H1 (cell line): ENCODE data around the gene ORC5. TPM values are rescaled to one million over a fixed set of nuclear protein-coding genes. Genes with fewer than 3 reads are reported as not detected.

Source experiments
- CTCF ChIA-PET: fragments of 300-600 bp; sonication (Branson Sonifier 250); formaldehyde crosslinking; loops from one replicate; lab custom pipeline; 2021; ENCODE audit not compliant: partially characterized antibody; lab: Charles Lee
- POLR2A ChIA-PET: fragments of 300-600 bp; sonication (Branson Sonifier 250); formaldehyde crosslinking; loops from one replicate; lab custom pipeline; 2021; ENCODE audit warnings: inconsistent platforms; ENCODE audit not compliant: partially characterized antibody; lab: Charles Lee
- DNase-seq, 2 experiments: peaks; one replicate each; pipeline versions ENCODE4 v3.0.0 to v3.0.0-alpha.2; 2010 to 2022; ENCODE audit warnings: low spot score in 2 of 2, low read depth in 1 of 2, mixed read lengths in 1 of 2
- FAIRE-seq: peaks from 2 replicates; lab custom pipeline; 2011; peaks lifted over from hg19 to GRCh38; lab: Jason Lieb, UNC
- H2AFZ ChIP-seq: 2 replicates; pipeline ENCODE4 v1.8.1; 2012; ENCODE audit warnings: low read length, inconsistent platforms
- H2AK5ac ChIP-seq: 2 replicates; pipeline ENCODE4 v1.6.1; 2013; ENCODE audit warnings: low read depth, low read length
- H2BK120ac ChIP-seq: replicated peaks from 2 replicates; pipeline ENCODE3; 2013; ENCODE audit warnings: low read depth, low read length, inconsistent platforms
- H2BK12ac ChIP-seq: 2 replicates; pipeline ENCODE4 v1.6.1; 2013; ENCODE audit warnings: low read depth, low read length
- H2BK15ac ChIP-seq: 2 replicates; pipeline ENCODE4 v1.6.1; 2013; ENCODE audit warnings: low read length
- H2BK20ac ChIP-seq: 2 replicates; pipeline ENCODE4 v1.6.1; 2013; ENCODE audit warnings: low read length
- H2BK5ac ChIP-seq: 2 replicates; pipeline ENCODE4 v1.6.1; 2013; ENCODE audit warnings: low read depth, low read length
- H3K14ac ChIP-seq: 2 replicates; pipeline ENCODE4 v1.6.1; 2013; ENCODE audit warnings: inconsistent platforms; ENCODE audit not compliant: insufficient read length
- H3K18ac ChIP-seq: 2 replicates; pipeline ENCODE4 v1.6.1; 2013; ENCODE audit warnings: low read length; ENCODE audit errors: extremely low read depth
- H3K23ac ChIP-seq: 2 replicates; pipeline ENCODE4 v1.6.1; 2013; ENCODE audit warnings: inconsistent platforms; ENCODE audit not compliant: insufficient read length
- H3K23me2 ChIP-seq: 2 replicates; pipeline ENCODE4 v1.6.1; 2013; ENCODE audit warnings: low read depth, low read length
- H3K27ac ChIP-seq: 2 replicates; pipeline ENCODE4 v1.6.1; 2011; ENCODE audit warnings: low read depth, low read length, inconsistent platforms
- H3K27me3 ChIP-seq, 4 experiments: replicated peaks in 1 of 4; 1 replicate in 1 of 4; 2 replicates in 3 of 4; pipeline versions ENCODE4 v1.6.1 to v1.8.1; 2011 to 2013; ENCODE audit warnings: low read length in 3 of 4, mild to moderate bottlenecking in 3 of 4, inconsistent platforms in 2 of 4, mixed read lengths in 2 of 4, moderate library complexity in 1 of 4; ENCODE audit not compliant: control insufficient read depth in 3 of 4, insufficient read depth in 3 of 4; ENCODE audit errors: extremely low read depth in 1 of 4
- H3K36me3 ChIP-seq, 4 experiments: 2 replicates each; pipeline versions ENCODE4 v1.6.1 to v1.8.1; 2011 to 2013; ENCODE audit warnings: mild to moderate bottlenecking in 4 of 4, low read length in 3 of 4, moderate library complexity in 2 of 4, control low read depth in 1 of 4, inconsistent platforms in 1 of 4; ENCODE audit not compliant: insufficient read depth in 4 of 4, control insufficient read depth in 2 of 4
- H3K4ac ChIP-seq: replicated peaks from 2 replicates; pipeline ENCODE3; 2013; ENCODE audit warnings: low read length, low read depth, mixed read lengths, inconsistent platforms; ENCODE audit not compliant: insufficient read length
- H3K4me1 ChIP-seq, 4 experiments: replicated peaks in 1 of 4; 1 replicate in 1 of 4; 2 replicates in 3 of 4; pipeline versions ENCODE4 v1.6.1 to v1.8.1; 2011 to 2013; ENCODE audit warnings: low read length in 3 of 4, inconsistent platforms in 2 of 4, mixed read lengths in 1 of 4; ENCODE audit not compliant: insufficient read depth in 4 of 4, control insufficient read depth in 3 of 4
- H3K4me2 ChIP-seq, 2 experiments: 2 replicates each; pipeline versions ENCODE4 v1.6.1 to v1.8.1; 2011 to 2013; ENCODE audit warnings: low read depth in 2 of 2, low read length in 2 of 2, control low read depth in 1 of 2, inconsistent platforms in 1 of 2, mild to moderate bottlenecking in 1 of 2; ENCODE audit not compliant: insufficient read depth in 1 of 2
- H3K4me3 ChIP-seq, 4 experiments: fragments of 200-600, 300-600 bp in 1 of 4; sonication (generic), shearing (Covaris generic), sonication (Bioruptor Twin) in 1 of 4; 2 replicates each; pipeline versions ENCODE4 v1.5.1 to v1.8.1; 2011 to 2016; ENCODE audit warnings: low read length in 4 of 4, low read depth in 3 of 4, control low read depth in 2 of 4, inconsistent platforms in 2 of 4, mild to moderate bottlenecking in 2 of 4, mixed read lengths in 1 of 4, moderate library complexity in 1 of 4; ENCODE audit not compliant: insufficient read depth in 2 of 4; ENCODE audit errors: extremely low read depth in 1 of 4
- H3K56ac ChIP-seq: replicated peaks from 2 replicates; pipeline ENCODE3; 2013; ENCODE audit warnings: low read depth, mild to moderate bottlenecking, mixed read lengths, low read length, inconsistent platforms; ENCODE audit not compliant: insufficient read length
- H3K79me1 ChIP-seq: 2 replicates; pipeline ENCODE4 v1.6.1; 2013; ENCODE audit warnings: low read depth, low read length, control low read depth
- H3K79me2 ChIP-seq, 2 experiments: 2 replicates each; pipeline versions ENCODE4 v1.6.1 to v1.8.1; 2012 to 2013; ENCODE audit warnings: low read length in 2 of 2, mild to moderate bottlenecking in 2 of 2, inconsistent platforms in 1 of 2; ENCODE audit not compliant: insufficient read depth in 2 of 2, control insufficient read depth in 1 of 2
- H3K9ac ChIP-seq, 4 experiments: replicated peaks in 1 of 4; 1 replicate in 1 of 4; 2 replicates in 3 of 4; pipeline versions ENCODE4 v1.6.1 to v1.8.1; 2011 to 2013; ENCODE audit warnings: low read depth in 3 of 4, low read length in 3 of 4, control low read depth in 2 of 4, mild to moderate bottlenecking in 2 of 4, moderate library complexity in 2 of 4, inconsistent platforms in 1 of 4; ENCODE audit errors: extremely low read depth in 1 of 4
- H3K9me3 ChIP-seq, 2 experiments: 2 replicates each; pipeline versions ENCODE4 v1.6.1 to v1.8.1; 2012 to 2013; ENCODE audit warnings: mild to moderate bottlenecking in 2 of 2, moderate library complexity in 2 of 2, control low read depth in 1 of 2, inconsistent platforms in 1 of 2, low read depth in 1 of 2, low read length in 1 of 2, mixed read lengths in 1 of 2; ENCODE audit not compliant: insufficient read depth in 2 of 2
- H4K20me1 ChIP-seq, 2 experiments: replicated peaks in 1 of 2; 2 replicates each; pipeline versions ENCODE3 to v1.8.1; 2011 to 2013; ENCODE audit warnings: inconsistent platforms in 2 of 2, low read length in 2 of 2, mild to moderate bottlenecking in 1 of 2; ENCODE audit not compliant: insufficient read depth in 2 of 2, control insufficient read depth in 1 of 2
- H4K5ac ChIP-seq: 2 replicates; pipeline ENCODE4 v1.6.1; 2013; ENCODE audit warnings: low read length, low read depth, mixed read lengths, inconsistent platforms; ENCODE audit not compliant: insufficient read length
- H4K8ac ChIP-seq: 2 replicates; pipeline ENCODE4 v1.8.0; 2013; ENCODE audit warnings: mild to moderate bottlenecking, moderate library complexity, low read length, inconsistent platforms; ENCODE audit not compliant: insufficient read depth; ENCODE audit errors: extremely low read depth
- H4K91ac ChIP-seq: replicated peaks from 2 replicates; pipeline ENCODE3; 2013; ENCODE audit warnings: low read length, mixed read lengths, inconsistent platforms; ENCODE audit not compliant: insufficient read length
- JUND ChIP-seq: IDR thresholded peaks from 2 replicates; pipeline ENCODE4 v1.6.1; 2011; ENCODE audit warnings: mild to moderate bottlenecking, improper control_type of control experiment, low read length
- RBBP5 ChIP-seq: IDR thresholded peaks from 2 replicates; pipeline ENCODE4 v1.7.1; 2012; ENCODE audit warnings: low read depth, mild to moderate bottlenecking, inconsistent platforms, low read length, moderate library complexity, borderline replicate concordance
- RFX5 ChIP-seq: IDR thresholded peaks from 2 replicates; pipeline ENCODE4 v1.6.1; 2011; ENCODE audit warnings: low read depth, low read length, improper control_type of control experiment, borderline replicate concordance
- SP4 ChIP-seq: IDR thresholded peaks from 2 replicates; pipeline ENCODE4 v1.6.1; 2012; ENCODE audit warnings: low read length, inconsistent platforms
- WGBS, 2 experiments: shearing (Covaris generic) in 1 of 2; methylation state at CpG; one replicate each; pipeline versions ENCODE4 v1.1.6 to v1.1.7; 2013 to 2015; ENCODE audit warnings: low lambda C conversion rate in 2 of 2, mixed read lengths in 2 of 2, inconsistent platforms in 1 of 2, low coverage in 1 of 2, missing lambda C conversion rate in 1 of 2; ENCODE audit not compliant: insufficient replicate concordance in 2 of 2, insufficient coverage in 1 of 2, insufficient read length in 1 of 2; ENCODE audit errors: extremely low coverage in 1 of 2, missing lambda C conversion rate in 1 of 2; 5-methylcytosine and 5-hydroxymethylcytosine counted together
- polyA plus RNA-seq, 7 experiments: library from polyadenylated mRNA; depleted of rRNA in 3 of 7; stranded (reverse) in 5 of 7; unstranded in 2 of 7; fragments of >200 nt in 5 of 7; fragments of 200-250 nt in 2 of 7; gene quantifications; 1 replicate in 5 of 7; 2 replicates in 1 of 7; 4 replicates in 1 of 7; pipeline versions ENCODE4 v1.2.1 to v1.2.3, GENCODE V29; 2011 to 2013; ENCODE audit warnings: missing spikeins in 2 of 7, mixed read lengths in 2 of 7
- total RNA-seq: library from RNA; stranded (reverse); fragmentation: NEBNext Ultra II Directional; extraction: Animal tissue kit (Norgen Biotek cat#: 25700); gene quantifications from 2 replicates; pipeline ENCODE4 v1.2.1, GENCODE V29; 2021

ORC5 gene
- total and polyA plus RNA-seq, 2 of the 8 experiments (the other 6 are each of a cell fraction or from before 2014, with no cell fraction given): 7.7 to 19.9 TPM

GRCh38 chr7:104225451-104225850 lies 17.6 kb upstream of the ORC5 start:
- TF ChIP-seq JUND (no peak), SP4 (no peak), RBBP5 (no peak), RFX5 (no peak)
- TF ChIP-seq, all 59 proteins: peak for 0
- H2BK120ac ChIP-seq: no peak overlapping the region

More at GRCh38 chr7:104225451-104225850, 17.6 kb upstream of the ORC5 start:
- Histone ChIP-seq H2BK12ac (no peak overlapping the region), H4K8ac (no peak overlapping the region), H2BK15ac (no peak overlapping the region), H3K18ac (no peak overlapping the region), H4K91ac (no peak overlapping the region), H4K20me1 (no peaks in the 10 kb centered on the region), H3K27ac (no peak overlapping the region), H3K27me3 (no peaks in the 10 kb centered on the region), H3K4ac (no peak overlapping the region), H3K36me3 (no peaks in the 10 kb centered on the region), H3K9ac (no peak overlapping the region), H2AFZ (no peak overlapping the region), H3K9me3 (0 out of 4 replicates have a peak, but pooled peaks cover 0 to 2% of the 10 kb centered on the region in 2 experiments), H4K5ac (no peak overlapping the region), H3K79me1 (no peaks in the 10 kb centered on the region), H3K23me2 (no peaks in the 10 kb centered on the region), H3K14ac (no peak overlapping the region), H3K56ac (no peak overlapping the region), H3K4me3 (no peak overlapping the region), H3K23ac (no peak overlapping the region), H3K79me2 (no peaks in the 10 kb centered on the region), H2BK20ac (no peak overlapping the region), H3K4me1 (no peaks in the 10 kb centered on the region), H2AK5ac (no peak overlapping the region), H2BK5ac (no peak overlapping the region), H3K4me2 (no peak overlapping the region)
- CTCF ChIA-PET: no interaction called here
- WGBS, 2 experiments: 86% methylated on average over 1 of the region's 1 CpG; no CpG with 5 or more reads in 1 of the 2 experiments
- FAIRE-seq (no peak), DNase-seq (no peak)
- POLR2A ChIA-PET: no interaction called here
